ENCODE results near the gene JPH3.
"Not testable (repeated sequence)": the region's sequence is repeated elsewhere in the genome, so short reads cannot be mapped to it uniquely, and the experiment has no call there.

The JPH3 gene

GRCh38 chr16:87576171-87576570, 26.1 kb upstream of the JPH3 start:
- Histone ChIP-seq H3K9me3 (ENCODE audit: control insufficient read depth, insufficient read depth, low read length) (no peaks in the 10 kb centered on the region), H3F3A (ENCODE audit: control insufficient read depth, insufficient read depth) (no peaks in the 10 kb centered on the region), H3K4me3 (ENCODE audit: low read length) (no peak overlapping the region), H3K27ac (ENCODE audit: low read depth, low read length) (no peak overlapping the region), H3K4me2 (ENCODE audit: low read length) (no peak overlapping the region), H3K36me3 (ENCODE audit: control insufficient read depth, low read length) (no peaks in the 10 kb centered on the region), H3K27me3 (ENCODE audit: control insufficient read depth, low read length) (no peaks in the 10 kb centered on the region), H4K20me1 (ENCODE audit: control insufficient read depth, insufficient read depth, low read depth, low read length) (no peaks in the 10 kb centered on the region), H3K79me2 (ENCODE audit: control insufficient read depth, low read length) (no peaks in the 10 kb centered on the region), H3K4me1 (ENCODE audit: control insufficient read depth, low read length) (no peaks in the 10 kb centered on the region), H3K9me2 (replicated peaks; ENCODE audit: control insufficient read depth, low read length) (no peaks in the 10 kb centered on the region)
- TF ChIP-seq CTCF (IDR thresholded peaks at IDR 0.05; ENCODE audit: low read depth, low read length, poor library complexity, severe bottlenecking) (no peak), EZH2phosphoT487 (IDR thresholded peaks at IDR 0.05; ENCODE audit: borderline replicate concordance, low read length) (no peak)

GRCh38 chr16:87578142-87578930, 24.0 kb upstream of the JPH3 start:
- not testable (repeated sequence) for H3K9me3 ChIP-seq (ENCODE audit: control insufficient read depth, insufficient read depth, low read length)

GRCh38 chr16:87579691-87580090, 22.6 kb upstream of the JPH3 start:
- no peaks in the 10 kb centered on the region for H3K9me2 ChIP-seq (replicated peaks; ENCODE audit: control insufficient read depth, low read length)
- no peaks in the 10 kb centered on the region for H4K20me1 ChIP-seq (ENCODE audit: control insufficient read depth, insufficient read depth, low read depth, low read length)
- H3K27me3 ChIP-seq (ENCODE audit: control insufficient read depth, low read length): no peaks in the 10 kb centered on the region
- H3K36me3 ChIP-seq (ENCODE audit: control insufficient read depth, low read length): no peaks in the 10 kb centered on the region
- H3K27ac ChIP-seq (ENCODE audit: low read depth, low read length): no peak overlapping the region
- TF ChIP-seq CTCF (IDR thresholded peaks at IDR 0.05; ENCODE audit: low read depth, low read length, poor library complexity, severe bottlenecking) (no peak), EZH2phosphoT487 (IDR thresholded peaks at IDR 0.05; ENCODE audit: borderline replicate concordance, low read length) (no peak)
- H3K79me2 ChIP-seq (ENCODE audit: control insufficient read depth, low read length): no peaks in the 10 kb centered on the region
- no peaks in the 10 kb centered on the region for H3K9me3 ChIP-seq (ENCODE audit: control insufficient read depth, insufficient read depth, low read length)
- no peaks in the 10 kb centered on the region for H3K4me1 ChIP-seq (ENCODE audit: control insufficient read depth, low read length)
- H3K4me3 ChIP-seq (ENCODE audit: low read length): no peak overlapping the region
- no peaks in the 10 kb centered on the region for H3F3A ChIP-seq (ENCODE audit: control insufficient read depth, insufficient read depth)
- no peak overlapping the region for H3K4me2 ChIP-seq (ENCODE audit: low read length)

More at GRCh38 chr16:87578142-87578930, 24.0 kb upstream of the JPH3 start:
- H4K20me1 ChIP-seq (ENCODE audit: control insufficient read depth, insufficient read depth, low read depth, low read length); H3K79me2 ChIP-seq (ENCODE audit: control insufficient read depth, low read length); H3K4me2 ChIP-seq (ENCODE audit: low read length); H3K27me3 ChIP-seq (ENCODE audit: control insufficient read depth, low read length); H3F3A ChIP-seq (ENCODE audit: control insufficient read depth, insufficient read depth); H3K9me2 ChIP-seq (replicated peaks; ENCODE audit: control insufficient read depth, low read length); H3K4me1 ChIP-seq (ENCODE audit: control insufficient read depth, low read length); H3K36me3 ChIP-seq (ENCODE audit: control insufficient read depth, low read length); H3K4me3 ChIP-seq (ENCODE audit: low read length); H3K27ac ChIP-seq (ENCODE audit: low read depth, low read length): not testable (repeated sequence)

- H3K4me3 ChIP-seq (ENCODE audit: low read length): no peak overlapping the region
- H3K36me3 ChIP-seq (ENCODE audit: control insufficient read depth, low read length): no peaks in the 10 kb centered on the region
- no peaks in the 10 kb centered on the region for H3K79me2 ChIP-seq (ENCODE audit: control insufficient read depth, low read length)
- no peaks in the 10 kb centered on the region for H3K9me3 ChIP-seq (ENCODE audit: control insufficient read depth, insufficient read depth, low read length)
- H3K4me2 ChIP-seq (ENCODE audit: low read length): no peak overlapping the region
- no peaks in the 10 kb centered on the region for H4K20me1 ChIP-seq (ENCODE audit: control insufficient read depth, insufficient read depth, low read depth, low read length)
- no peaks in the 10 kb centered on the region for H3K9me2 ChIP-seq (replicated peaks; ENCODE audit: control insufficient read depth, low read length)
- H3K27ac ChIP-seq (ENCODE audit: low read depth, low read length): no peak overlapping the region
- H3F3A ChIP-seq (ENCODE audit: control insufficient read depth, insufficient read depth): no peaks in the 10 kb centered on the region
- H3K27me3 ChIP-seq (ENCODE audit: control insufficient read depth, low read length): no peaks in the 10 kb centered on the region
- H3K4me1 ChIP-seq (ENCODE audit: control insufficient read depth, low read length): no peaks in the 10 kb centered on the region
- TF ChIP-seq CTCF (IDR thresholded peaks at IDR 0.05; ENCODE audit: low read depth, low read length, poor library complexity, severe bottlenecking): no peak
- TF ChIP-seq EZH2phosphoT487 (IDR thresholded peaks at IDR 0.05; ENCODE audit: borderline replicate concordance, low read length): no peak
Measured at GRCh38 chr16:87580855-87581261, 21.4 kb upstream of the JPH3 start.

Measured in DOHH2 (cell line).